VCaP (cell line): Measurements from ENCODE around the gene MOB2.
"Not testable (repeated sequence)": the region's sequence is repeated elsewhere in the genome, so short reads cannot be mapped to it uniquely, and the experiment has no call there.

ENCODE experiments used
- H3K27ac ChIP-seq: fragments of 450-650 bp; 2 replicates; pipeline ENCODE4 v1.5.1; 2017
- TF ChIP-seq, protein P1 (sequence below): fragments of 450-650 bp; conservative IDR thresholded peaks from 2 replicates; pipeline ENCODE4 v1.5.1; 2017; ENCODE audit warnings: mild to moderate bottlenecking, moderate library complexity

Gene MOB2

DNA sequence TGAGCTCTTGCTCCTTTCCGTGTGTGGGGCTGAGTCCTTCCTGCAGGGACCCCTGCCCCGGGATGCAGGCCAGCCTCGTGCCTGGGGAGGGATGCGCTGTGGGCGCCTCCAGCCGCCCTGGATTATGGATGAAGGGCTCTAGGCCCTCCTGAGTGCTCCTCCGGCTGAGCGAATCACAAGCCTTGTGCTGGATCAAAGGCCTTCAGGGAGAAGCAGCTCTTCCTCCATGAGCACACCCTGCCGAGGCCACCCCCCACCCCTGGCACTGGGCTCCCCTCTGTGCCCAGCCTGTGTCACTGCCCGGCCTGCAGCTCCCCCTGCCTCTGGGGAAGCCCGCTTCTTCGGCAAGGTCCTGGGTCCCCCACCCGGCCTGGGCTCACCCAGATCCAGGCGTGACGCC, 53.0 kb downstream of the MOB2 start:
- H3K27ac ChIP-seq: no peak overlapping the region
- TF ChIP-seq, protein P1, sequence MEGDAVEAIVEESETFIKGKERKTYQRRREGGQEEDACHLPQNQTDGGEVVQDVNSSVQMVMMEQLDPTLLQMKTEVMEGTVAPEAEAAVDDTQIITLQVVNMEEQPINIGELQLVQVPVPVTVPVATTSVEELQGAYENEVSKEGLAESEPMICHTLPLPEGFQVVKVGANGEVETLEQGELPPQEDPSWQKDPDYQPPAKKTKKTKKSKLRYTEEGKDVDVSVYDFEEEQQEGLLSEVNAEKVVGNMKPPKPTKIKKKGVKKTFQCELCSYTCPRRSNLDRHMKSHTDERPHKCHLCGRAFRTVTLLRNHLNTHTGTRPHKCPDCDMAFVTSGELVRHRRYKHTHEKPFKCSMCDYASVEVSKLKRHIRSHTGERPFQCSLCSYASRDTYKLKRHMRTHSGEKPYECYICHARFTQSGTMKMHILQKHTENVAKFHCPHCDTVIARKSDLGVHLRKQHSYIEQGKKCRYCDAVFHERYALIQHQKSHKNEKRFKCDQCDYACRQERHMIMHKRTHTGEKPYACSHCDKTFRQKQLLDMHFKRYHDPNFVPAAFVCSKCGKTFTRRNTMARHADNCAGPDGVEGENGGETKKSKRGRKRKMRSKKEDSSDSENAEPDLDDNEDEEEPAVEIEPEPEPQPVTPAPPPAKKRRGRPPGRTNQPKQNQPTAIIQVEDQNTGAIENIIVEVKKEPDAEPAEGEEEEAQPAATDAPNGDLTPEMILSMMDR: no peak

DNA sequence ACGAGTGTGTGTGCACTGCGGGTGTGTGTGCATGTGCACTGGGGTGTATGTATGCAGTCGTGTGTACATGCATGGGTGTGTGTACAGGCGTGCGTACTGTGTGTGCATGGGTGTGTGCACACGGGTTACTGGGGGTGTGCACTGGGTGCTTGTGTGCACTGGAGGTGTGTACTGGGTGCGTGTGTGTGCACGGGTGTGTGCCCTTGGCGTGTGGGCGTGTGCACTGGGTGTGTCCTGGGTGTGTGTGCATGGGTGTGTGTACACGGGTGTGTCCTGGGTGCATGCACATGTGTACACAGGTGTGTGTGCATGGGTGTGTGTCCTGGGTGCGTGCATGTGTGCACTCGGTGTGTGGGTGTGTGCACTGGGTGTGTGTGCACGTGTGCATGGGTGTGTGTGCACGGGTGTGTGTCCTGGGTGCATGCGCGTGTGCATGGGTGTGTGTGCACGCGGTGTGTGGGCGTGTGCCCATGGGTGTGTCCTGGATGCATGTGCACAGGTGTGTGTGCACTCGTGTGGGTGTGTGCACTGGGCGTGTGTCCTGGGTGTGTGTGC, 57.7 kb downstream of the MOB2 start:
- TF ChIP-seq, protein P1: no peak
- no peak overlapping the region for H3K27ac ChIP-seq

DNA sequence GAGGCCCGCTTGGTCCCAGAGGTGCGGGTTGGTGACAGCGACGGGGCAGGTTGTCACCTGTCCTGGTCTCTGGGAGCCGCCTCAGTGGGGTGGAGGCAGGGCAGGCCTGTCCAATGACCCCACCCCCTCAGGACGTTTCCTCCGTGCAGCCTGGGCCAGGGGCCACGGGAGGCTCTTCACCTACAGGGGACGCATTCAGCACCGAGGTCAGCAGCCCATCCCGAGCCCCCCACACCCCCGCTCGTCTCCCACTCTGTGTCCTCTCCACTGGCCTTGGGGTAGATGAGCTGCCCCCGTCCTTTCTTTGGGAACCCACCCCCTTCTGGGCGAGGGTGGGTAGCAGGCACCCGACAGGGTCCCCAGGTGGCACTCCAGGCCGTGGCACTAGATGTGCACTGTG, 61.1 kb downstream of the MOB2 start:
- no peak overlapping the region for H3K27ac ChIP-seq
- TF ChIP-seq, protein P1: no peak

DNA sequence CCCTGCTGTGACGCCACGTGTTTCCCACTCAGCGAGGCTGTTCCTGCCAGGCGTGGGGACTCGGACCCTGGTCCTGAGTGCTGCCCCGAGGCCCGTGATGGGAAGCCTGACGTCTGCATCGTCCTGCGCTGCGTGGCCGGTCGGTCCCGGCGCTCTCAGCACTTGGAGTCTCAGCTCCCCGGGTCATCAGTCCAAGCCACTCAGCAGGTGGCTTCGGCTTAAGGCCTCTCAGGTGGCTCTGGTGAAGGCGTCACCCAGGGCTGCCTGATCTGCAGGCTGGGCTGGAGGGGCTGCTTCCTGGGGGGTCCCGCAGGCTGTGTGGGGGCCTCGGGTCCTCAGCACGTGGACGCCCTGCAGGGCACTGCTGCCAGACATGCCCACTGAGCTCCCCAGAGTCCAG, 61.6 kb downstream of the MOB2 start:
- no peak overlapping the region for H3K27ac ChIP-seq
- TF ChIP-seq, protein P1: no peak

DNA sequence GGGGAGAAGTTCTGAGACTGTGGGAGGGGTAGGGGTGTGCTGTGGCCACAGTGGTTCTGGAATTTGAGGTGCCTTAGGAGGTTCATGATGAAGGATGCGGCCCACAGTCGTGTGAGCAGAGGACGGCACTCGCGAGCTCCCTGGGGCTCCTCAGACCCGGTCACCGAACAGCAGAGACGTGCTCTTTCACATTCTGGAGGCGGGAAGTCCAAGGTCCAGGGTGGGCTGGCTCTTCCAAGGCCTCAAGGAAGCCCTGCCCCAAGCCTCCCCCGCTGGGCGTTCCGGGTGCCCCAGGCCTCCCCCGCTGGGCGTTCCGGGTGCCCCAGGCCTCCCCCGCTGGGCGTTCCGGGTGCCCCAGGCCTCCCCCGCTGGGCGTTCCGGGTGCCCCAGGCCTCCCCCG, 63.2 kb downstream of the MOB2 start:
- H3K27ac ChIP-seq: not testable (repeated sequence)

DNA sequence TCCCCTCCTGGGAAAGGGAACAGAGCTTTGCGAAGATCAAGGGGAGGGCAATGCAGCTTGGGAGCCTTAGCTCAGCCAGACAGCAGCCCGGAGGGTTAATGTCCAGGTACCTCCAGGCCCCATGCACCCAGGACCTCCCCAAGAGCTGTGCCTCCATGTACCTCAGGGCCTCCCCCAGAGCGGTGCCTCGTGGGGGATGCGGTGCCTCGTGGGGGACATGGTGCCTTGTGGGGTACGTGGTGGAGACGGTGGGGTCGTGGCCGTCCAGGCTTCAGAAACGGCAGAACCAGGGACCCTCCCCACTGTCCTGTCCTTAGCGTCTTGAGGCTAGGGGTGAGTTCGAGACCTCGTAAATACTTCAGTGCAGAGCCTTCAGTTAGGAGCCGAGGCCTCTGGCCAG, 63.6 kb downstream of the MOB2 start:
- TF ChIP-seq, protein P1: no peak
- no peak overlapping the region for H3K27ac ChIP-seq

DNA sequence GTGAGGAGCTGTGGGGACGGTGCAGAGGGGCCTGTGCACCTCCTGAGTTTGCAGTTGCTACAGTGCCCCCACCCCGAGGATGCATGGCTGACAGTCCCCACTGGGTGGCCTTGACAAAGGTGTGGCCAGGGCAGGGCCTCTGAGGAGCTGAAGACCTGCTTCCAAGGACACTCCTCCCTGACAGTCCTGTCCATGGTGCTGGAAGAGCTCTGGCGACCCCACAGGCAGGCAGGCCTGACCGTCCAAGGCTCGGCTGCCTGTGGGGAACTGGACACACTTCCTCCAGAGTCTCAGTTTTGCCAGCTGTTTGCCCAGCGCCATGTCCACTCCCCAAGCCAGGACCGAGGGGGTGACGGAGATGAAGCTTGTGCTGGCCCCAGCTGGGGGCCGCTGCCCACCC, 64.1 kb downstream of the MOB2 start:
- TF ChIP-seq, protein P1: no peak

DNA sequence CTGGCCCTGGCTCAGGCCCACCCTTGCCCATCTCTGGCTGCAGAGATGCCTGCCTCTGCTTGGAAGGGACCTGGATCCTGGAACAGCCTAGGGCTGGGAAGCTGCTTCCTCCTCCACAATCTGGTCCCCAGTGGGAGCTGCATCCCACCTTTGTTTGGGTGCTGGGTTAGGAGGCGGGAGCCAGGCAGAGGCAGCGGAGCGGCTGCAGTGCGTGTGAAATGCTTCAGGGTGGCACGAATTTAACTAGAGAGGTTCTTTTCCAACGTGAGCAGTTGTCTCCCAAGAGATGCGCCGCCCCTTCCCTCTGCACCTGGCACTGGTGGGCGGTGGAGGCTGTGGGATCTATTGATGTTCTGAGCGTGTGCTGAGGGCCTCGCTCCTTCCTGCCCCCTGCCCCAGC, 65.3 kb downstream of the MOB2 start:
- TF ChIP-seq, protein P1: no peak
- no peak overlapping the region for H3K27ac ChIP-seq

More for the DNA sequence above, 64.1 kb downstream of the MOB2 start:
- no peak overlapping the region for H3K27ac ChIP-seq
